K562 (cell line): Measurements from ENCODE around the gene GALNT13. TPM values are rescaled to one million over a fixed set of nuclear protein-coding genes. Genes with fewer than 3 reads are reported as not detected.

Source experiments
- ATAC-seq: fragments of 200-7000 bp; cut with Tn5 transposase; 3 replicates; pipeline ENCODE4 v1.9.1; 2020; ENCODE audit warnings: moderate library complexity
- BruUV-seq: library from RNA; stranded (reverse); fragments of 400-500 nt; replicated peaks from 2 replicates; lab custom pipeline; 2021; lab: Mats Ljungman, UMichigan
- CTCF ChIA-PET: fragments of 300-600 bp; formaldehyde crosslinking; extraction: SDS; loops from one replicate; lab custom pipeline; 2021; ENCODE audit warnings: low intra/inter-chr PET ratio; lab: Yijun Ruan, JAX
- POLR2A ChIA-PET: fragments of 300-600, 350-650 bp; sonication (Branson Sonifier 250); formaldehyde crosslinking; extraction: SDS; loops from one replicate; lab custom pipeline; 2021; ENCODE audit warnings: antibody characterized with exemption, inconsistent platforms; lab: Yijun Ruan, JAX
- DNase-seq, 4 experiments: peaks; one replicate each; pipeline versions ENCODE4 v3.0.0 to v3.0.0-alpha.2; 2011 to 2018; ENCODE audit warnings: low spot score in 3 of 4, mixed read lengths in 3 of 4; ENCODE audit errors: extremely low read depth in 1 of 4
- FAIRE-seq: peaks from 2 replicates; lab custom pipeline; 2011; peaks lifted over from hg19 to GRCh38; lab: Jason Lieb, UNC
- H2AFZ ChIP-seq: 2 replicates; pipeline ENCODE4 v1.6.0; 2011; ENCODE audit warnings: low read depth, low read length, control low read depth, inconsistent platforms
- H3K27ac ChIP-seq: fragments of 200-600 bp; 3 replicates; pipeline ENCODE4 v1.8.0; 2011; ENCODE audit warnings: low read depth, mild to moderate bottlenecking, control low read depth, inconsistent platforms, low read length, moderate library complexity, mixed read lengths; ENCODE audit errors: extremely low read depth
- H3K27me3 ChIP-seq, 2 experiments: fragments of 300-600 bp in 1 of 2; 2 replicates in 1 of 2; 3 replicates in 1 of 2; pipeline versions ENCODE4 v1.6.0 to v1.8.0; 2011; ENCODE audit warnings: inconsistent platforms in 2 of 2, low read length in 2 of 2, mild to moderate bottlenecking in 1 of 2, mixed read lengths in 1 of 2, moderate library complexity in 1 of 2; ENCODE audit not compliant: control insufficient read depth in 2 of 2, insufficient read depth in 2 of 2
- H3K36me3 ChIP-seq: fragments of 300-600 bp; 3 replicates; pipeline ENCODE4 v1.8.0; 2011; ENCODE audit warnings: mild to moderate bottlenecking, low read length, inconsistent platforms; ENCODE audit not compliant: control insufficient read depth, insufficient read depth
- H3K4me1 ChIP-seq, 2 experiments: fragments of 200-600 bp in 1 of 2; replicated peaks in 1 of 2; 2 replicates in 1 of 2; 3 replicates in 1 of 2; pipeline versions ENCODE4 v1.5.1 to v1.8.0; 2011; ENCODE audit warnings: inconsistent platforms in 2 of 2, low read length in 2 of 2, mild to moderate bottlenecking in 1 of 2, mixed read lengths in 1 of 2, moderate library complexity in 1 of 2; ENCODE audit not compliant: control insufficient read depth in 2 of 2, insufficient read depth in 2 of 2
- H3K4me2 ChIP-seq: 2 replicates; pipeline ENCODE4 v1.6.1; 2011; ENCODE audit warnings: low read length, control low read depth, inconsistent platforms, mixed read lengths; ENCODE audit not compliant: insufficient read depth
- H3K4me3 ChIP-seq: fragments of 200-600 bp; sonication (generic), shearing (Covaris generic); 2 replicates; pipeline ENCODE4 v1.5.1; 2016; ENCODE audit warnings: control low read depth, inconsistent platforms
- H3K79me2 ChIP-seq: fragments of 200-600 bp; 3 replicates; pipeline ENCODE4 v1.8.0; 2011; ENCODE audit warnings: low read length, inconsistent platforms; ENCODE audit not compliant: control insufficient read depth, insufficient read depth
- H3K9ac ChIP-seq, 2 experiments: 2 replicates each; pipeline versions ENCODE4 v1.6.0 to v1.6.1; 2011; ENCODE audit warnings: low read depth in 2 of 2, low read length in 2 of 2, control low read depth in 1 of 2, inconsistent platforms in 1 of 2, mild to moderate bottlenecking in 1 of 2, mixed read lengths in 1 of 2; ENCODE audit not compliant: insufficient read depth in 1 of 2
- H3K9me1 ChIP-seq: one replicate; pipeline ENCODE4 v1.6.0; 2011; ENCODE audit warnings: inconsistent platforms, mild to moderate bottlenecking, low read length, moderate library complexity; ENCODE audit not compliant: control insufficient read depth, insufficient read depth
- H3K9me3 ChIP-seq: replicated peaks from 2 replicates; pipeline ENCODE4 v1.5.1; 2011; ENCODE audit warnings: low read depth, low read length, inconsistent platforms; ENCODE audit not compliant: control insufficient read depth, insufficient read depth
- H4K20me1 ChIP-seq: replicated peaks from 2 replicates; pipeline ENCODE4 v1.6.1; 2011; ENCODE audit warnings: low read length, inconsistent platforms, mixed read lengths; ENCODE audit not compliant: control insufficient read depth, insufficient read depth
- FUS ChIP-seq: fragments of 200-400 bp; formaldehyde crosslinking; optimal IDR thresholded peaks from 2 replicates; pipeline ENCODE3; 2017; ENCODE audit warnings: low read depth, low read length
- JUND ChIP-seq, 2 experiments: IDR thresholded peaks; 2 replicates in 1 of 2; 3 replicates in 1 of 2; pipeline ENCODE4 v1.6.1; 2011; ENCODE audit warnings: borderline replicate concordance in 2 of 2, low read depth in 2 of 2, low read length in 2 of 2, improper control_type of control experiment in 1 of 2, missing biosample characterization in 1 of 2, missing genetic modification characterization in 1 of 2, missing genetic modification reagents in 1 of 2
- MAFK ChIP-seq: IDR thresholded peaks from 2 replicates; pipeline ENCODE4 v1.6.1; 2011; ENCODE audit warnings: low read length, improper control_type of control experiment
- NCOA2 ChIP-seq, 2 experiments: fragments of 450-650 bp; IDR thresholded peaks; 2 replicates each; pipeline ENCODE4 v1.6.1; 2018; ENCODE audit warnings: mild to moderate bottlenecking in 2 of 2, moderate library complexity in 1 of 2; ENCODE audit not compliant: partially characterized antibody in 2 of 2
- RAD51 ChIP-seq: fragments of 450-650 bp; IDR thresholded peaks from 2 replicates; pipeline ENCODE4 v1.7.1; 2016; ENCODE audit warnings: low read depth, mild to moderate bottlenecking, borderline replicate concordance
- ZNF23 ChIP-seq: fragments of 250-450 bp; sonication (Bioruptor Pico); IDR thresholded peaks from 2 replicates; pipeline ENCODE4 v1.4.0; 2020; ENCODE audit warnings: mild to moderate bottlenecking
- WGBS: fragments of 100-300 bp; shearing (Covaris generic); methylation state at CpG from one replicate; pipeline ENCODE4 v1.1.6; 2016; ENCODE audit warnings: low coverage, mixed read lengths; ENCODE audit not compliant: insufficient coverage; ENCODE audit errors: missing lambda C conversion rate; 5-methylcytosine and 5-hydroxymethylcytosine counted together
- in situ Hi-C: fragments of 300-500 bp; cut with MboI; formaldehyde crosslinking; loops from 4 replicates; pipeline ENCODE4 v1.15.0; 2018; ENCODE audit warnings: inconsistent platforms, mixed read lengths
- intact Hi-C: fragments of 100-400 bp; cut with micrococcal nuclease; formaldehyde crosslinking; loops from 2 replicates; pipeline ENCODE4 v1.14.2; 2022
- polyA plus RNA-seq, 8 experiments: library from polyadenylated mRNA; depleted of rRNA in 4 of 8; stranded (reverse) in 5 of 8; unstranded in 3 of 8; fragments of >200 nt; fragmentation: Nextera tagmentation in 2 of 8; fragmentation: Illumina TruSeq in 1 of 8; extraction: Ambion mirVana in 2 of 8; extraction: Trizol in 1 of 8; gene quantifications; 2 replicates each; pipeline versions ENCODE4 v1.2.1 to v1.2.3, GENCODE V29; 2011 to 2014; ENCODE audit warnings: inconsistent platforms in 1 of 8, missing spikeins in 1 of 8
- total RNA-seq, 7 experiments: library from RNA; depleted of rRNA in 6 of 7; stranded (reverse); fragments of >200 nt in 6 of 7; fragmentation: Illumina TruSeq in 2 of 7; extraction: Trizol in 2 of 7; gene quantifications; 2 replicates each; pipeline versions ENCODE4 v1.2.1 to v1.2.3, GENCODE V29; 2011 to 2021; ENCODE audit warnings: low replicate concordance in 1 of 7
- TF ChIP-seq, protein P1 (sequence below): fragments of 250-450 bp; sonication (Bioruptor Pico); IDR thresholded peaks from 2 replicates; pipeline ENCODE4 v1.5.0; 2021; ENCODE audit warnings: mild to moderate bottlenecking, borderline replicate concordance
- TF ChIP-seq, protein P2 (sequence below): fragments of 200-800 bp; sonication (Bioruptor generic); IDR thresholded peaks from 2 replicates; pipeline ENCODE4 v1.6.1; 2016; ENCODE audit warnings: missing genetic modification characterization, missing compliant biosample characterization
- TF ChIP-seq, protein P3 (sequence below): fragments of 250-450 bp; sonication (Bioruptor Pico); IDR thresholded peaks from 2 replicates; pipeline ENCODE4 v1.5.1; 2021; ENCODE audit warnings: mild to moderate bottlenecking

Gene GALNT13
- total and polyA plus RNA-seq, 9 of the 15 experiments (the other 6 are each of a cell fraction or from before 2014, with no cell fraction given) = not detected

DNA sequence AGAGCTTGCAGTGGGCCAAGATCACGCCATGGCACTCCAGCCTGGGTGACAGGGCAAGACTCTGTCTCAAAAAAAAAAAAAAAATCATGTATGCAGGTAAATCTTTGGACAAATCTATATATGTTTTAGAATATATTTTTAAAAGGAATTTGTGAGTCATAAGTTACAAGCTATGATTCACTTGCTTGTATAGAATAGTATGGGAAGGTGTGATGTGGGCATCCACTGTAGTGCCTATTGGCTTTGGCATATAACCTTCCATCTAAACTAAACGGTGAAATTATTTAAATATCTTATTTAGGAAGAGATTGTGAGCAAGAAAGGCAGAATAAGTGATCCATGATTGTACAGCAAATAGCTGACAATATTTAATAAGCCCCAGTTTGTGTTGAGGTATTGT lies 261.1 kb downstream of the GALNT13 start (continued):
- TF ChIP-seq, protein P1, sequence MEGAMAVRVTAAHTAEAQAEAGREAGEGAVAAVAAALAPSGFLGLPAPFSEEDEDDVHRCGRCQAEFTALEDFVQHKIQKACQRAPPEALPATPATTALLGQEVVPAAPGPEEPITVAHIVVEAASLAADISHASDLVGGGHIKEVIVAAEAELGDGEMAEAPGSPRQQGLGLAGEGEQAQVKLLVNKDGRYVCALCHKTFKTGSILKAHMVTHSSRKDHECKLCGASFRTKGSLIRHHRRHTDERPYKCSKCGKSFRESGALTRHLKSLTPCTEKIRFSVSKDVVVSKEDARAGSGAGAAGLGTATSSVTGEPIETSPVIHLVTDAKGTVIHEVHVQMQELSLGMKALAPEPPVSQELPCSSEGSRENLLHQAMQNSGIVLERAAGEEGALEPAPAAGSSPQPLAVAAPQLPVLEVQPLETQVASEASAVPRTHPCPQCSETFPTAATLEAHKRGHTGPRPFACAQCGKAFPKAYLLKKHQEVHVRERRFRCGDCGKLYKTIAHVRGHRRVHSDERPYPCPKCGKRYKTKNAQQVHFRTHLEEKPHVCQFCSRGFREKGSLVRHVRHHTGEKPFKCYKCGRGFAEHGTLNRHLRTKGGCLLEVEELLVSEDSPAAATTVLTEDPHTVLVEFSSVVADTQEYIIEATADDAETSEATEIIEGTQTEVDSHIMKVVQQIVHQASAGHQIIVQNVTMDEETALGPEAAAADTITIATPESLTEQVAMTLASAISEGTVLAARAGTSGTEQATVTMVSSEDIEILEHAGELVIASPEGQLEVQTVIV (CRISPR knock-in tag) = no peak
- TF ChIP-seq NCOA2 (IDR thresholded peaks at IDR 0.05; ENCODE audit: partially characterized antibody in 2 of 2) (no peak), ZNF23 (CRISPR knock-in tag) (no peak), MAFK (no peak), FUS (no peak)
- TF ChIP-seq, all 486 proteins: peak for 0

DNA sequence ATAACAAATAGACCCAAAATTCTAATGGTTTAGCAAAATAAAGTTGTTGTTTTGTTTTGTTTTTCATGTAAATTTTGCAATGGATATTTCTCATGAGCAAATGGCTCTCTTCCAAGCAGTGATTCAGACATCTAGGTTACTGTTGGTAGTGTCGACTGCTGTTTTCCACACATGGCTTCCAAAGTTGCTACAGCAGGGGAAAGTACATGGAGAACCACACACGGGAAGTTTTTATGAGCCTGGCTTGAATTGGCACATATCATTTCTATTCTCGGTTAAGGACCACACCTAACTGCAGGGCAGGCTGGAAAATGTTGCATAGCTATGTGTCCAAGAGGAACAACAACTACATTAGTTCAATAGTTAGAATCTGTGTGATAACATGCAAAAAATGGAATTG lies 262.1 kb downstream of the GALNT13 start:
- CTCF ChIA-PET = no interaction called here
- Histone ChIP-seq H3K36me3 (no peaks in the 10 kb centered on the region), H3K27me3 (no peaks in the 10 kb centered on the region), H3K4me2 (no peak overlapping the region), H3K27ac (no peak overlapping the region), H4K20me1 (no peaks in the 10 kb centered on the region), H3K9ac (no peak overlapping the region), H3K4me3 (no peak overlapping the region), H3K9me3 (no peaks in the 10 kb centered on the region), H2AFZ (no peak overlapping the region), H3K79me2 (no peaks in the 10 kb centered on the region), H3K4me1 (no peaks in the 10 kb centered on the region), H3K9me1 (no peaks in the 10 kb centered on the region)
- 0% methylated on average over 3 of the region's 3 CpGs for WGBS
- in situ Hi-C loops = no loop called here
- no peak for FAIRE-seq
- POLR2A ChIA-PET = no interaction called here
- intact Hi-C loops = no loop called here
- BruUV-seq = no TSS peak
- no peak for DNase-seq
- ATAC-seq = no peak
- TF ChIP-seq, protein P2, sequence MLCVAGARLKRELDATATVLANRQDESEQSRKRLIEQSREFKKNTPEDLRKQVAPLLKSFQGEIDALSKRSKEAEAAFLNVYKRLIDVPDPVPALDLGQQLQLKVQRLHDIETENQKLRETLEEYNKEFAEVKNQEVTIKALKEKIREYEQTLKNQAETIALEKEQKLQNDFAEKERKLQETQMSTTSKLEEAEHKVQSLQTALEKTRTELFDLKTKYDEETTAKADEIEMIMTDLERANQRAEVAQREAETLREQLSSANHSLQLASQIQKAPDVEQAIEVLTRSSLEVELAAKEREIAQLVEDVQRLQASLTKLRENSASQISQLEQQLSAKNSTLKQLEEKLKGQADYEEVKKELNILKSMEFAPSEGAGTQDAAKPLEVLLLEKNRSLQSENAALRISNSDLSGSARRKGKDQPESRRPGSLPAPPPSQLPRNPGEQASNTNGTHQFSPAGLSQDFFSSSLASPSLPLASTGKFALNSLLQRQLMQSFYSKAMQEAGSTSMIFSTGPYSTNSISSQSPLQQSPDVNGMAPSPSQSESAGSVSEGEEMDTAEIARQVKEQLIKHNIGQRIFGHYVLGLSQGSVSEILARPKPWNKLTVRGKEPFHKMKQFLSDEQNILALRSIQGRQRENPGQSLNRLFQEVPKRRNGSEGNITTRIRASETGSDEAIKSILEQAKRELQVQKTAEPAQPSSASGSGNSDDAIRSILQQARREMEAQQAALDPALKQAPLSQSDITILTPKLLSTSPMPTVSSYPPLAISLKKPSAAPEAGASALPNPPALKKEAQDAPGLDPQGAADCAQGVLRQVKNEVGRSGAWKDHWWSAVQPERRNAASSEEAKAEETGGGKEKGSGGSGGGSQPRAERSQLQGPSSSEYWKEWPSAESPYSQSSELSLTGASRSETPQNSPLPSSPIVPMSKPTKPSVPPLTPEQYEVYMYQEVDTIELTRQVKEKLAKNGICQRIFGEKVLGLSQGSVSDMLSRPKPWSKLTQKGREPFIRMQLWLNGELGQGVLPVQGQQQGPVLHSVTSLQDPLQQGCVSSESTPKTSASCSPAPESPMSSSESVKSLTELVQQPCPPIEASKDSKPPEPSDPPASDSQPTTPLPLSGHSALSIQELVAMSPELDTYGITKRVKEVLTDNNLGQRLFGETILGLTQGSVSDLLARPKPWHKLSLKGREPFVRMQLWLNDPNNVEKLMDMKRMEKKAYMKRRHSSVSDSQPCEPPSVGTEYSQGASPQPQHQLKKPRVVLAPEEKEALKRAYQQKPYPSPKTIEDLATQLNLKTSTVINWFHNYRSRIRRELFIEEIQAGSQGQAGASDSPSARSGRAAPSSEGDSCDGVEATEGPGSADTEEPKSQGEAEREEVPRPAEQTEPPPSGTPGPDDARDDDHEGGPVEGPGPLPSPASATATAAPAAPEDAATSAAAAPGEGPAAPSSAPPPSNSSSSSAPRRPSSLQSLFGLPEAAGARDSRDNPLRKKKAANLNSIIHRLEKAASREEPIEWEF = no peak
- TF ChIP-seq, protein P3, sequence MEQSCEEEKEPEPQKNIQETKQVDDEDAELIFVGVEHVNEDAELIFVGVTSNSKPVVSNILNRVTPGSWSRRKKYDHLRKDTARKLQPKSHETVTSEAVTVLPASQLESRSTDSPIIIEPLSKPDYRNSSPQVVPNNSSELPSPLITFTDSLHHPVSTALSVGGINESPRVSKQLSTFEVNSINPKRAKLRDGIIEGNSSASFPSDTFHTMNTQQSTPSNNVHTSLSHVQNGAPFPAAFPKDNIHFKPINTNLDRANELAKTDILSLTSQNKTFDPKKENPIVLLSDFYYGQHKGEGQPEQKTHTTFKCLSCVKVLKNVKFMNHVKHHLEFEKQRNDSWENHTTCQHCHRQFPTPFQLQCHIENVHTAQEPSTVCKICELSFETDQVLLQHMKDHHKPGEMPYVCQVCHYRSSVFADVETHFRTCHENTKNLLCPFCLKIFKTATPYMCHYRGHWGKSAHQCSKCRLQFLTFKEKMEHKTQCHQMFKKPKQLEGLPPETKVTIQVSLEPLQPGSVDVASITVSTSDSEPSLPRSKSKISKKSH (CRISPR knock-in tag) = no peak
- TF ChIP-seq RAD51 (no peak), JUND (IDR thresholded peaks at IDR 0.05; ENCODE audit: borderline replicate concordance, low read depth, low read length) (no peak), JUND (tag; IDR thresholded peaks at IDR 0.05; ENCODE audit: borderline replicate concordance, low read depth, low read length) (no peak)
